Measurements from ENCODE around the gene NBAS. TPM values are rescaled to one million over a fixed set of nuclear protein-coding genes. Genes with fewer than 3 reads are reported as not detected.

NBAS gene
- total and polyA plus RNA-seq, 2 of the 13 experiments (the other 11 are each of a cell fraction or from before 2014, with no cell fraction given): 33.6 to 58.7 TPM

- DNase-seq (ENCODE audit: low spot score) (no peak), FAIRE-seq (no peak), ATAC-seq (no peak)
- in situ Hi-C loops (cut with HindIII; ENCODE audit: extremely low pct_ligation_motif_present, low pct_unique_long_range_greater_than_20kb): loop anchor here (25.0 kb wide), 3 partner anchors 582 to 957 kb away; partner anchors contain the start of gene LRATD1
- no peak overlapping the region for H3K4me3 ChIP-seq (replicated peaks in 1 of 3; ENCODE audit: insufficient read depth in 1 of 3, low read depth in 2 of 3, low read length in 3 of 3)
- WGBS (ENCODE audit: low lambda C conversion rate): 92% methylated on average over 5 of the region's 5 CpGs
- H3K27me3 ChIP-seq (ENCODE audit: control insufficient read depth in 1 of 2, insufficient read depth in 2 of 2, low read length in 2 of 2): no peaks in the 10 kb centered on the region; a peak in 1 of 5 replicates
- H2AFZ ChIP-seq (ENCODE audit: low read length): no peak overlapping the region
- H3K9ac ChIP-seq (ENCODE audit: insufficient read depth, low read depth, low read length): no peak overlapping the region
- peaks cover 46% of the 10 kb centered on the region for H3K79me2 ChIP-seq (ENCODE audit: insufficient read depth, low read length)
- BruUV-seq (replicated peaks): no TSS peak
- ChIA-PET POLR2A (no interaction called here), CTCF (ENCODE audit: low intra/inter-chr PET ratio, low total read pairs) (no interaction called here)
- peaks cover 15 to 38% of the 10 kb centered on the region in 2 experiments for H3K36me3 ChIP-seq (replicated peaks in 1 of 2; ENCODE audit: control insufficient read depth in 1 of 2, insufficient read depth in 2 of 2, low read length in 2 of 2)
- no peaks in the 10 kb centered on the region for H3K9me3 ChIP-seq (ENCODE audit: low read length)
- 0 out of 2 replicates have a peak overlapping the region, but pooled peaks have one; percentile 8 for H3K4me2 ChIP-seq (ENCODE audit: low read depth, low read length)
- H4K20me1 ChIP-seq (ENCODE audit: insufficient read depth, low read length): peaks cover 9% of the 10 kb centered on the region
- peaks cover 35% of the 10 kb centered on the region for H3K4me1 ChIP-seq (ENCODE audit: insufficient read depth, low read length)
- intact Hi-C loops (cut with micrococcal nuclease; ENCODE audit: unreplicated experiment): no loop called here
- TF ChIP-seq RBM22 (optimal IDR thresholded peaks at IDR 0.05; ENCODE audit: low read length): peak; percentile 76
- no peak for TF ChIP-seq NFE2L1 (CRISPR knock-in tag; IDR thresholded peaks at IDR 0.05; ENCODE audit: borderline replicate concordance)
- no peak overlapping the region for H3K27ac ChIP-seq (ENCODE audit: extremely low read length, insufficient read depth, low read length)
These were observed 33.4 kb upstream of the NBAS start for GRCh38 chr2:15594291-15595256.

GRCh38 chr2:15593327-15593705, 32.2 kb upstream of the NBAS start:
- in situ Hi-C loops (cut with HindIII; ENCODE audit: extremely low pct_ligation_motif_present, low pct_unique_long_range_greater_than_20kb) (loop anchor here (25.0 kb wide), 3 partner anchors 581 to 956 kb away; partner anchors contain the start of gene LRATD1), intact Hi-C loops (cut with micrococcal nuclease; ENCODE audit: unreplicated experiment) (no loop called here)
- DNase-seq (ENCODE audit: low spot score): no peak
- POLR2A ChIA-PET: interaction anchor here (1.4 kb wide), 1 partner anchor 158 kb away, joined by 3 read pairs; no protein-coding TSS in a partner anchor
- H3K27me3 ChIP-seq (ENCODE audit: control insufficient read depth in 1 of 2, insufficient read depth in 2 of 2, low read length in 2 of 2): no peaks in the 10 kb centered on the region; a peak in 1 of 5 replicates
- no peak overlapping the region for H2AFZ ChIP-seq (ENCODE audit: low read length)
- H3K4me3 ChIP-seq (replicated peaks in 1 of 3; ENCODE audit: insufficient read depth in 1 of 3, low read depth in 2 of 3, low read length in 3 of 3): peak overlapping the region; percentile 78 to 91 (median 85); a peak in 4 of 6 replicates
- WGBS (ENCODE audit: low lambda C conversion rate): 87% methylated on average over 3 of the region's 3 CpGs
- BruUV-seq (replicated peaks): no TSS peak
- peaks cover 46% of the 10 kb centered on the region for H3K79me2 ChIP-seq (ENCODE audit: insufficient read depth, low read length)
- H3K4me1 ChIP-seq (ENCODE audit: insufficient read depth, low read length): peaks cover 35% of the 10 kb centered on the region
- H3K36me3 ChIP-seq (replicated peaks in 1 of 2; ENCODE audit: control insufficient read depth in 1 of 2, insufficient read depth in 2 of 2, low read length in 2 of 2): peaks cover 10 to 35% of the 10 kb centered on the region in 2 experiments
- H3K27ac ChIP-seq (ENCODE audit: extremely low read length, insufficient read depth, low read length): no peak overlapping the region
- H3K4me2 ChIP-seq (ENCODE audit: low read depth, low read length): peak overlapping the region; percentile 68
- no peak for FAIRE-seq
- H3K9ac ChIP-seq (ENCODE audit: insufficient read depth, low read depth, low read length): peak overlapping the region; percentile 96; the same call in 1 of the 2 replicates
- CTCF ChIA-PET (ENCODE audit: low intra/inter-chr PET ratio, low total read pairs): no interaction called here
- ATAC-seq: no peak
- H3K9me3 ChIP-seq (ENCODE audit: low read length): no peaks in the 10 kb centered on the region
- peaks cover 9% of the 10 kb centered on the region for H4K20me1 ChIP-seq (ENCODE audit: insufficient read depth, low read length)
- no peak for TF ChIP-seq TCF7L2 (IDR thresholded peaks at IDR 0.05; ENCODE audit: low read depth, low read length)
- TF ChIP-seq, protein P1, sequence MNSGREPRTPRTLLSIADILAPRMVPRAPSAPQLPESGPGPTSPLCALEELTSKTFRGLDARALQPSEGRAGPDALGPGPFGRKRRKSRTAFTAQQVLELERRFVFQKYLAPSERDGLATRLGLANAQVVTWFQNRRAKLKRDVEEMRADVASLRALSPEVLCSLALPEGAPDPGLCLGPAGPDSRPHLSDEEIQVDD (CRISPR knock-in tag; IDR thresholded peaks at IDR 0.05; ENCODE audit: borderline replicate concordance): no peak
- TF ChIP-seq STAT6 (CRISPR knock-in tag; IDR thresholded peaks at IDR 0.05; ENCODE audit: borderline replicate concordance): no peak
- no peak for TF ChIP-seq ZNF251 (CRISPR knock-in tag; IDR thresholded peaks at IDR 0.05)
- TF ChIP-seq PHF5A (CRISPR knock-in tag; IDR thresholded peaks at IDR 0.05; ENCODE audit: low read depth, unreplicated experiment): no peak
- no peak for TF ChIP-seq ZBTB2 (CRISPR knock-in tag; IDR thresholded peaks at IDR 0.05; ENCODE audit: low read depth)
- TF ChIP-seq SALL2 (CRISPR knock-in tag; IDR thresholded peaks at IDR 0.05): no peak

Measured in HepG2 (cell line).